ENCODE results near the gene SLC16A6.
"Not testable (repeated sequence)": the region's sequence is repeated elsewhere in the genome, so short reads cannot be mapped to it uniquely, and the experiment has no call there.

- not testable (repeated sequence) for TF ChIP-seq SMC3 (IDR thresholded peaks at IDR 0.05; ENCODE audit: low read depth, low read length); YY1 (IDR thresholded peaks at IDR 0.05; ENCODE audit: low read depth); MXI1 (IDR thresholded peaks at IDR 0.05; ENCODE audit: low read depth, low read length); CTCF (IDR thresholded peaks at IDR 0.05); REST (IDR thresholded peaks at IDR 0.05; ENCODE audit: low read depth, low read length); FOXJ3 (CRISPR knock-in tag; IDR thresholded peaks at IDR 0.05)
Measured at GRCh38 chr17:68253426-68253825, 37.5 kb downstream of the SLC16A6 start.
